ENCODE results near the gene NFATC4. TPM values are rescaled to one million over a fixed set of nuclear protein-coding genes. Genes with fewer than 3 reads are reported as not detected.
"Not testable (repeated sequence)": the region's sequence is repeated elsewhere in the genome, so short reads cannot be mapped to it uniquely, and the experiment has no call there.

NFATC4 gene
- total and polyA plus RNA-seq, 10 of the 15 experiments (the other 5 are each of a cell fraction or from before 2014, with no cell fraction given) = 0.97 to 14.3 (median 4.9) TPM

DNA sequence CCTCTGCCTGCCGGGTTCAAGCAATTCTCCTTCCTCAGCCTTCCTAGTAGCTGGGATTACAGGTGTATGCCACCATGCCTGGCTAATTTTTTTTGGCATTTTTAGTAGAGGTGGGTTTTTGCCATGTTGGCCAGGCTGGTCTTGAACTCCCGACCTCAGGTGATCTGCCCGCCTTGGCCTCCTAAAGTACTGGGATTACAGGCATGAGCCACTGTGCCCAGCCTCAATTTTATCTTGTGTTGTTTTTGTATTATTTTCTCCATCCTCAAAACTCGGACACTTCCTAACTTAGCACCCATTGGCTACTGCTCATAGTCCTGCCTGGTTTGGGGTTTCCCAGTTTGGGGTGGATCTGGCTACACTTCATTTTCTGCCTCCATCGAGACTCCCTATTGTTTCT lies 19.6 kb downstream of the NFATC4 start:
- H4K20me1 ChIP-seq (ENCODE audit: control insufficient read depth, insufficient read depth); DNase-seq (ENCODE audit: low read depth, low spot score); H2AFZ ChIP-seq (ENCODE audit: control insufficient read depth, low read depth, low read length); H3K79me2 ChIP-seq (ENCODE audit: control insufficient read depth, insufficient read depth, low read length); intact Hi-C loops (cut with micrococcal nuclease; ENCODE audit: unreplicated experiment); FAIRE-seq; SMC1A ChIA-PET (ENCODE audit: uncharacterized antibody, unreplicated experiment); H3K9ac ChIP-seq (ENCODE audit: control insufficient read depth, insufficient read depth, low read length); in situ Hi-C loops (cut with MboI); H3K4me2 ChIP-seq (ENCODE audit: control insufficient read depth, insufficient read depth); BruUV-seq (replicated peaks); H3K36me3 ChIP-seq (ENCODE audit: control insufficient read depth in 2 of 2, insufficient read depth in 2 of 2, low read length in 1 of 2); ATAC-seq; H3K27me3 ChIP-seq (replicated peaks in 1 of 2; ENCODE audit: control insufficient read depth in 2 of 2, insufficient read depth in 2 of 2, low read length in 1 of 2); CTCF ChIA-PET; H3K4me1 ChIP-seq (ENCODE audit: control insufficient read depth, insufficient read depth, low read length); H3K27ac ChIP-seq (ENCODE audit: control insufficient read depth, insufficient read depth); POLR2A ChIA-PET; H3K9me3 ChIP-seq (replicated peaks; ENCODE audit: control insufficient read depth, insufficient read depth, low read length); H3K4me3 ChIP-seq: not testable (repeated sequence)
- 26% methylated on average over 5 of the region's 5 CpGs for whole genome bisulfite sequencing (ENCODE audit: insufficient coverage, insufficient replicate concordance, low lambda C conversion rate, missing lambda C conversion rate)
- RAD21 ChIA-PET (ENCODE audit: unreplicated experiment) = interaction anchor here (1.4 kb wide), 1 partner anchor 44 kb away, joined by 4 read pairs; no protein-coding TSS in a partner anchor

DNA sequence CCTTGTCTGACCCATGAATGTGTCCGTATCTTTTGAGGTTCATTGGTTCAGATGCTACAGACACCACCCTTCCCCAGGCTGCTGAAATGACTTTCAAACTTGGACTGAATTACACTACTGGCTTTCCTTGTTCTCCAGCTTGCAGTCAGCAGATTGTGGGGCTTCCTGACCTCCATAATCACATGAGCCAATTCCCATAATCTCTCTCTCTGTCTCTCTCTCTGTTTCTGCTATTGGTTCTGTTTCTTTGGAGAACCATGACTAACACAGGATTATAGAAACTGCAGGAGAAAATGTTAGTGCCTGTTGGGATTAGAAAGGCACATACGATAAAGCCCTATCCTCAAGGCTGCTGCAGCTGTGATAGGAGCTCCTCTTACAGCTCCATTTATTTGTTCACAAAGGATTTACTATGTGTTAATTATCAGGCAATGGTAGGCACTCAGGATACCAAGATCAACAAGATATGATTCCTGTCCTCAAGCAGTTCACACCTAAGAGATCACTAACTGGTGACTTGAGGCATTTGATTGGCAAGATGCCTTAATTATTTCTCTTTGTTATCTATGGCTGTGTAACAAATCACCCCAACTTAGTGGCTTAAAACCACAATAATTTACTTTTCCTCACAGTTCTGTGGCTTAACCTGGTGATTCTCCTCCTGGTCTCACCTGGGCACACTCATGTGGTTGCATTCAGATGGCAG lies 20.6 kb downstream of the NFATC4 start:
- in situ Hi-C loops (cut with MboI) (no loop called here), intact Hi-C loops (cut with micrococcal nuclease; ENCODE audit: unreplicated experiment) (no loop called here)
- no peaks in the 10 kb centered on the region for H4K20me1 ChIP-seq (ENCODE audit: control insufficient read depth, insufficient read depth)
- ChIA-PET POLR2A (interaction anchor here (0.8 kb wide), 1 partner anchor 18 kb away, joined by 4 read pairs; no protein-coding TSS in a partner anchor), SMC1A (ENCODE audit: uncharacterized antibody, unreplicated experiment) (no interaction called here), CTCF (interaction anchor here (0.6 to 1.2 kb wide), 3 partner anchors 20 to 43 kb away, joined by 3 to 4 read pairs (median 3); no protein-coding TSS in a partner anchor), RAD21 (ENCODE audit: unreplicated experiment) (interaction anchor here (1.2 to 1.4 kb wide), 2 partner anchors 43 to 55 kb away, joined by 4 read pairs; no protein-coding TSS in a partner anchor)
- no peak overlapping the region for H3K9ac ChIP-seq (ENCODE audit: control insufficient read depth, insufficient read depth, low read length)
- no peaks in the 10 kb centered on the region for H3K4me1 ChIP-seq (ENCODE audit: control insufficient read depth, insufficient read depth, low read length)
- H3K4me3 ChIP-seq = no peak overlapping the region
- no peaks in the 10 kb centered on the region for H3K79me2 ChIP-seq (ENCODE audit: control insufficient read depth, insufficient read depth, low read length)
- no peaks in the 10 kb centered on the region; a peak in 2 of 4 replicates for H3K27me3 ChIP-seq (replicated peaks in 1 of 2; ENCODE audit: control insufficient read depth in 2 of 2, insufficient read depth in 2 of 2, low read length in 1 of 2)
- WGBS (ENCODE audit: insufficient coverage, insufficient replicate concordance, low lambda C conversion rate, missing lambda C conversion rate) = 16% methylated on average over 2 of the region's 2 CpGs
- no peaks in the 10 kb centered on the region for H3K36me3 ChIP-seq (ENCODE audit: control insufficient read depth in 2 of 2, insufficient read depth in 2 of 2, low read length in 1 of 2)
- no peak overlapping the region for H3K27ac ChIP-seq (ENCODE audit: control insufficient read depth, insufficient read depth)
- H2AFZ ChIP-seq (ENCODE audit: control insufficient read depth, low read depth, low read length) = no peak overlapping the region
- no peak for FAIRE-seq
- no peak for ATAC-seq
- H3K4me2 ChIP-seq (ENCODE audit: control insufficient read depth, insufficient read depth) = no peak overlapping the region
- H3K9me3 ChIP-seq (replicated peaks; ENCODE audit: control insufficient read depth, insufficient read depth, low read length) = no peaks in the 10 kb centered on the region
- BruUV-seq (replicated peaks) = no TSS peak
- no peak for DNase-seq (ENCODE audit: low read depth, low spot score)
- TF ChIP-seq, protein P1, sequence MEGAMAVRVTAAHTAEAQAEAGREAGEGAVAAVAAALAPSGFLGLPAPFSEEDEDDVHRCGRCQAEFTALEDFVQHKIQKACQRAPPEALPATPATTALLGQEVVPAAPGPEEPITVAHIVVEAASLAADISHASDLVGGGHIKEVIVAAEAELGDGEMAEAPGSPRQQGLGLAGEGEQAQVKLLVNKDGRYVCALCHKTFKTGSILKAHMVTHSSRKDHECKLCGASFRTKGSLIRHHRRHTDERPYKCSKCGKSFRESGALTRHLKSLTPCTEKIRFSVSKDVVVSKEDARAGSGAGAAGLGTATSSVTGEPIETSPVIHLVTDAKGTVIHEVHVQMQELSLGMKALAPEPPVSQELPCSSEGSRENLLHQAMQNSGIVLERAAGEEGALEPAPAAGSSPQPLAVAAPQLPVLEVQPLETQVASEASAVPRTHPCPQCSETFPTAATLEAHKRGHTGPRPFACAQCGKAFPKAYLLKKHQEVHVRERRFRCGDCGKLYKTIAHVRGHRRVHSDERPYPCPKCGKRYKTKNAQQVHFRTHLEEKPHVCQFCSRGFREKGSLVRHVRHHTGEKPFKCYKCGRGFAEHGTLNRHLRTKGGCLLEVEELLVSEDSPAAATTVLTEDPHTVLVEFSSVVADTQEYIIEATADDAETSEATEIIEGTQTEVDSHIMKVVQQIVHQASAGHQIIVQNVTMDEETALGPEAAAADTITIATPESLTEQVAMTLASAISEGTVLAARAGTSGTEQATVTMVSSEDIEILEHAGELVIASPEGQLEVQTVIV (IDR thresholded peaks at IDR 0.05; ENCODE audit: borderline replicate concordance, partially characterized antibody) = no peak
- TF ChIP-seq ZNF217 (IDR thresholded peaks at IDR 0.05) = no peak
- TF ChIP-seq NFYB (IDR thresholded peaks at IDR 0.05; ENCODE audit: insufficient read depth, low read depth, low read length) = no peak
- TF ChIP-seq TBL1XR1 (IDR thresholded peaks at IDR 0.05; ENCODE audit: low read depth, low read length) = no peak
- TF ChIP-seq PAX5 (IDR thresholded peaks at IDR 0.05; ENCODE audit: borderline replicate concordance, low read depth, low read length) = no peak
- TF ChIP-seq, protein P2, sequence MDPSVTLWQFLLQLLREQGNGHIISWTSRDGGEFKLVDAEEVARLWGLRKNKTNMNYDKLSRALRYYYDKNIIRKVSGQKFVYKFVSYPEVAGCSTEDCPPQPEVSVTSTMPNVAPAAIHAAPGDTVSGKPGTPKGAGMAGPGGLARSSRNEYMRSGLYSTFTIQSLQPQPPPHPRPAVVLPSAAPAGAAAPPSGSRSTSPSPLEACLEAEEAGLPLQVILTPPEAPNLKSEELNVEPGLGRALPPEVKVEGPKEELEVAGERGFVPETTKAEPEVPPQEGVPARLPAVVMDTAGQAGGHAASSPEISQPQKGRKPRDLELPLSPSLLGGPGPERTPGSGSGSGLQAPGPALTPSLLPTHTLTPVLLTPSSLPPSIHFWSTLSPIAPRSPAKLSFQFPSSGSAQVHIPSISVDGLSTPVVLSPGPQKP (IDR thresholded peaks at IDR 0.05; ENCODE audit: low read depth, low read length) = no peak
- TF ChIP-seq, protein P3, sequence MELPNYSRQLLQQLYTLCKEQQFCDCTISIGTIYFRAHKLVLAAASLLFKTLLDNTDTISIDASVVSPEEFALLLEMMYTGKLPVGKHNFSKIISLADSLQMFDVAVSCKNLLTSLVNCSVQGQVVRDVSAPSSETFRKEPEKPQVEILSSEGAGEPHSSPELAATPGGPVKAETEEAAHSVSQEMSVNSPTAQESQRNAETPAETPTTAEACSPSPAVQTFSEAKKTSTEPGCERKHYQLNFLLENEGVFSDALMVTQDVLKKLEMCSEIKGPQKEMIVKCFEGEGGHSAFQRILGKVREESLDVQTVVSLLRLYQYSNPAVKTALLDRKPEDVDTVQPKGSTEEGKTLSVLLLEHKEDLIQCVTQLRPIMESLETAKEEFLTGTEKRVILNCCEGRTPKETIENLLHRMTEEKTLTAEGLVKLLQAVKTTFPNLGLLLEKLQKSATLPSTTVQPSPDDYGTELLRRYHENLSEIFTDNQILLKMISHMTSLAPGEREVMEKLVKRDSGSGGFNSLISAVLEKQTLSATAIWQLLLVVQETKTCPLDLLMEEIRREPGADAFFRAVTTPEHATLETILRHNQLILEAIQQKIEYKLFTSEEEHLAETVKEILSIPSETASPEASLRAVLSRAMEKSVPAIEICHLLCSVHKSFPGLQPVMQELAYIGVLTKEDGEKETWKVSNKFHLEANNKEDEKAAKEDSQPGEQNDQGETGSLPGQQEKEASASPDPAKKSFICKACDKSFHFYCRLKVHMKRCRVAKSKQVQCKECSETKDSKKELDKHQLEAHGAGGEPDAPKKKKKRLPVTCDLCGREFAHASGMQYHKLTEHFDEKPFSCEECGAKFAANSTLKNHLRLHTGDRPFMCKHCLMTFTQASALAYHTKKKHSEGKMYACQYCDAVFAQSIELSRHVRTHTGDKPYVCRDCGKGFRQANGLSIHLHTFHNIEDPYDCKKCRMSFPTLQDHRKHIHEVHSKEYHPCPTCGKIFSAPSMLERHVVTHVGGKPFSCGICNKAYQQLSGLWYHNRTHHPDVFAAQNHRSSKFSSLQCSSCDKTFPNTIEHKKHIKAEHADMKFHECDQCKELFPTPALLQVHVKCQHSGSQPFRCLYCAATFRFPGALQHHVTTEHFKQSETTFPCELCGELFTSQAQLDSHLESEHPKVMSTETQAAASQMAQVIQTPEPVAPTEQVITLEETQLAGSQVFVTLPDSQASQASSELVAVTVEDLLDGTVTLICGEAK (IDR thresholded peaks at IDR 0.05; ENCODE audit: borderline replicate concordance) = no peak
